Gastroesophageal sphincter (tissue), 3 donors: ENCODE results near the gene PSORS1C1.
"Not testable (repeated sequence)": the region's sequence is repeated elsewhere in the genome, so short reads cannot be mapped to it uniquely, and the experiment has no call there.

Source experiments
- CTCF ChIP-seq, 4 experiments: fragments of 200-600 bp in 2 of 4; fragments of 450-650 bp in 2 of 4; sonication (generic) in 1 of 4; IDR thresholded peaks; one replicate each; pipeline ENCODE4 v1.5.1; 2017 to 2019; ENCODE audit warnings: antibody characterized with exemption in 4 of 4, mild to moderate bottlenecking in 2 of 4, moderate library complexity in 2 of 4
- EP300 ChIP-seq: sonication (generic); formaldehyde crosslinking; IDR thresholded peaks from one replicate; pipeline ENCODE4 v1.6.1; 2017; ENCODE audit warnings: antibody characterized with exemption, mild to moderate bottlenecking

- not testable (repeated sequence) for TF ChIP-seq CTCF (IDR thresholded peaks at IDR 0.05); EP300
Measured at GRCh38 chr6:31169858-31170599, 55.4 kb downstream of the PSORS1C1 start.
